Activated effector memory CD4-positive, alpha-beta T cell treated with Interleukin-2 at 50 U/mL for 16 hours (primary cell): ENCODE results near the gene CRIM1.

Experiments
- DNase-seq: peaks from one replicate; pipeline ENCODE4 v3.0.0-alpha.2; 2020

CRIM1 gene

DNA sequence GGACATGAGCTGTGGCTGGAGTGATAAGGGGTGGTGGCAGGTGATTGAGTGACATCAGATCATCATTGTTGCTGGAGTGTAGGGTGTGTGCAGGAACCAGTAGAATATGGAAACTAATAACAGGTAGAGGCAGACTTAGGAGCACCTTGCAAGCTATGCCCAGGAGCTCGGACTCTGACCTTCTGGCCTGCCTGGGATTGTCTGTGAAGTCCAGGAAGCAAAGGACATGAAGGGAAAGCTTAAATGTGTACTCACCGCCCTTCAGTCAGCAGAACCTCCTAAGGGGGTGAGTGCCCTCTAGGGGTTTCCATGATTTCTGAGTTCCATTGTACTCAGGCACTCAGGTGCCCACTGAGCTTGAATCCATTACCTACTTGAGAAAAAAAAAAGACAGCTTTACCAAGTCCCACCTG is 104.2 kb downstream of the CRIM1 start:
- DNase-seq = no peak

GRCh38 chr2:36461039-36461681 is 105.6 kb downstream of the CRIM1 start:
- no peak for DNase-seq

- DNase-seq = no peak
Measured at GRCh38 chr2:36462311-36462935, 106.8 kb downstream of the CRIM1 start.

GRCh38 chr2:36463365-36463764 is 107.8 kb downstream of the CRIM1 start:
- no peak for DNase-seq

DNA sequence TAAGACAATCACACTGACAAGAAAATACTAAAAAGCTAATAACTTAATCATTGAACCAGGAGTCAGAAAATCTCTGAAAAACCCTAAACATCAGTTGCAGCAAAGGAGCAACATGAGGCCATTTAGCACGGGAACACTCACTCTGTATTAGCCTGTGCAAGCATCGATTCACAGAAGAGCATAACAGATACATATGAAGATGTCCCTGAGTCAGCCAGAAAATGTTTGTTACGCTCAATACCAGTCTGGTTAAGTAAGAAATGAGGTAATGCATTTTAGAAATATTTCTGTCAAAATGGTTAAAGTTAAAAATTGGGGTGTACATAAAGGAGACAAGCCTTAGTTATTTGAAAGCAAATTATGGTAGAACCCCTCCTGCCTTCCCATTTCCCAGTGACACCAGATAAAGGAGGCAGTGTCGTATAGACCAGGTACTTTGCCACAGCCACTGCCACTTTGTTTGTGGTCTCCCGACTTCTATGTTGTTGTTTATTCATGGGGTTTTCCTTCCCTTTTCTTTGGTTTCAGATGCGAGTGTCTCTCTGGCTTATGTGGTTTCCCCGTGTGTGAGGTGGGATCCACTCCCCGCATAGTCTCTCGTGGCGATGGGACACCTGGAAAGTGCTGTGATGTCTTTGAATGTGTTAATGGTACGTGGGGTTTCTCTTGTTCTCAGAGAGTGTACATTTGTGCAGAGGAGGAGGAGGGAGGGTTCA is 108.6 kb downstream of the CRIM1 start:
- DNase-seq = no peak

DNA sequence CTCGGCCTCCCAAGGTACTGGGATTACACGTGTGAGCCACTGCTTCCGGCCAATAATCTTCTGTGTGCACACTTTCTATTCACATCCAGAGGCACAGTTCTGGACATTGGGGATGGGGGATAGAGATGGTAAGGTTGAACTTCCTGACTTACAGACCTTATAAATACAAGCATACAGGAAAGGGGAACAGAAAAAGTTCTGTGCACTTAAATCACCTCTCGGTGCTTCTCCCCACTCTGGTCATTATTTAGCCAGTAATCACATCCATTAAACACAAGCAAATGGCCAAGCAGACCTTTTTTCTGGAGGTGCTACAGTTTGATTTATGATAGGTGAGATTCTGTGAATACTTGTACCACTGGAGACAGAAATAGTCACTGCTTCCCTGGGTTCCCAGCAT is 110.6 kb downstream of the CRIM1 start:
- no peak for DNase-seq

DNA sequence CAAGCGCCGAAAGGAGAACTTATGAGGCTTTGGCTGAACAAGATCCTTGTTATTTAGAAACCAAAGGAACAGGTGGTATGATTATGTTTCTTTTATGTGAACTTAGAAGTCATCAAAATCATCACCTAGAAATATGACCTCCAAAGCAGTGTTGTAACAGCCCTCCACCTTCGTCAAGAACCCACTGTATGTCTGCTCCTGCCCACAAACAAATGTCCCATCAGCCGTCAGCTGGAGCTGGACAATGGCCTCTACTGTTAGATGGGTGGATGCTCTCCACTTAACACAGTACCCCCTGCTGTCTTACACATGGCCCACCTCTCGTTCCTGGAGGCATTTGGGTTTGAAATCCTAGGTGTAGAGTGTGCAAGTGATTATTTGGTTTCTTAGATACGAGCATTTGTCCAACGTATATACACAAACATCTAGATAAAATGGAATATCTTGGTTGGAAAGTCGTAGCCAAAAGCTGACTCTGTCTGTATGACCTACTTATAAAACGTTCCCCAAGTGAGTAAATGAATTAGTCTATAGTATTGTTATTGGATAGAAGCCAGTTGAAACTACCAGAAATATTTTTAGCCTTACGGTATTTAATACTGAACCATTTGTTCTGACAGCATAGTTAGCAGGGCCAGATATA is 113.0 kb downstream of the CRIM1 start:
- DNase-seq = no peak

DNA sequence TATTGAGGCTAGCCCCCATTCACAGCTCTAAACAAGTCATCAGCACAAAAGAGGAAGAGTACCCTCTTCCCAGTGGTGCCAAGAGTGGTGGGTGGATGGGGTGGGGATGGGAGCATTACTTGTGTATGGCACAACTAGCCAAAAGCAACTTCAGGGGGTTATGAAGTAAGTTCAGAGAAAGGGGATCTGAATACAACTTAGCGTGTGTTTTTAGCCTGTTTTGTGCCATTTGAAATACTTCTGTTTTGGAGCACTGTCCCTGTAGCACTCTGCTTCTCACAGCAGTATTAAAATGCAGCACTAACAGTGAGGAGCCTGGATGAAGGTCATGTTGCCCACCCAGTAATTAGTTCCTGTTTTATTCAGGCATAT is 113.5 kb downstream of the CRIM1 start:
- no peak for DNase-seq

DNA sequence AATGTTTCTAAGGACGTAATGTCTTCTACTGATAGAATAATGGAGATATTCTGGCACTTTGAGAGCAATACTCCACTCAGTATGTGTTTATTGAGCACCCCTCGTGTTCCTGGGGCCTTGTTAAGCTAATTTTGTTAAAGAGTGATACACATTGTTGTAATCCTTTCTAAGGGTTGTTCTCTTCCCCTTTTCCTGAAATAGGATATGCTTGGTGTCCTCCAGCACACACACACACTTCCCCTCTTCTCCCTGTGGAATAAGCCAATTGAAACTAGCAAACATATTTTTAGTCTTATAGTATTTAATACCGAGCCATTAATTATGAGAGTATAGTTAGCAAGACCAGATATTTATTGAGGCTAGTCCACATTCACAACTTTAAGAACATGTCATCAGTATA is 114.1 kb downstream of the CRIM1 start:
- no peak for DNase-seq

DNA sequence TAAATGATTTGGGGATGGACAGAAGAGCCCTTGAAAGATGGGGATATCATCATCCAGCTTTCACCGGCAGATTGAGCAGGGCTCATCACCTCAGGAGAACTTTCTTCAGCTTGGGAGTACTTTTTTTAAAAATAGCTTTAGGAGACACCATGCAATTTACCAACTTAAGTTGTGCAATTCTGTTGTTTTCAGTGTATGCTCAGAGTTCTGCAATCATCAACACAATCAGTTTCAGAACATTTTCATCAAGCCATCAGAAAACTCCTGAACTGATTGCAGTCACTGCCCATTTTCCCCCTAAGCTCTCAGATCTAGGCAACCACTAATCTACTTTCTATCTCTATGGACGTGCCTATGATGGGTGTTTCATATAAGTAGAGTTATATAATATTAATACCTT is 117.7 kb downstream of the CRIM1 start:
- DNase-seq = no peak

- DNase-seq = no peak
Measured at GRCh38 chr2:36476411-36476810, 120.8 kb downstream of the CRIM1 start.

GRCh38 chr2:36477315-36477714 is 121.7 kb downstream of the CRIM1 start:
- no peak for DNase-seq

- DNase-seq = no peak
Measured at GRCh38 chr2:36477746-36478145, 122.2 kb downstream of the CRIM1 start.

- DNase-seq = no peak
Measured at GRCh38 chr2:36478332-36478738, 122.8 kb downstream of the CRIM1 start.

- no peak for DNase-seq
Measured at GRCh38 chr2:36478999-36479398, 123.4 kb downstream of the CRIM1 start.

DNA sequence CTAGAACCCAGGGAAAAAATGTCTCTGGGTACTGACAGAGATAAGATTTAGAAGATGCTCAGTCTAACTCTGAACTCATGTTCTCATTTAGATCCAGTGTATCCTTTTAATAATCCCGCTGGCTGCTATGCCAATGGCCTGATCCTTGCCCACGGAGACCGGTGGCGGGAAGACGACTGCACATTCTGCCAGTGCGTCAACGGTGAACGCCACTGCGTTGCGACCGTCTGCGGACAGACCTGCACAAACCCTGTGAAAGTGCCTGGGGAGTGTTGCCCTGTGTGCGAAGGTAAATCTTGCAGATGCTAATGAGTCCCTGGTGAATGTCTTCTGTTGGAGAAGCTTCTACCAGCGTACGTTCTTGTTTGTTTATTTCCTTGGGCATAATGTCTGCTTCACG is 123.8 kb downstream of the CRIM1 start:
- no peak for DNase-seq

GRCh38 chr2:36480028-36480427 is 124.5 kb downstream of the CRIM1 start:
- DNase-seq = no peak

- no peak for DNase-seq
Measured at GRCh38 chr2:36480636-36481035, 125.1 kb downstream of the CRIM1 start.

DNA sequence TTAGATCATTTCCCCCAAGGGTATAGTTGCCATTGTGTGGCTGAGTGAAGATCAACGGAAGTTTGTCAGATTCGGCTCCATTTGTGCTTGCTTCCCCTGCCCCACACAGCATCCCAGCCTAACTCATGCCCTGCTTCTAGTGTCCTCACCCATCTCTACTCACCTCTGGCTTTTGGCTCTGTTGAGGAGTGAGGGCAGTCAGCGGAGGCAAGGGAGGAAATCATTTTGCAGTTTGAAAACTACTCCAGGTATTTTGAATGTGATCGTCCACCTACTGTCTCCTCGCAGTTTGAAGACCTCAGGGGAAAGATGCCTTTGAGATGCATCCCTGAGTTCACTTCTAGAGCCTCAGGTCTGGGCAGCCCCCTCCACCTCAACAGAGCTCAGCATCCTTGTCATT is 126.1 kb downstream of the CRIM1 start:
- DNase-seq = no peak

DNA sequence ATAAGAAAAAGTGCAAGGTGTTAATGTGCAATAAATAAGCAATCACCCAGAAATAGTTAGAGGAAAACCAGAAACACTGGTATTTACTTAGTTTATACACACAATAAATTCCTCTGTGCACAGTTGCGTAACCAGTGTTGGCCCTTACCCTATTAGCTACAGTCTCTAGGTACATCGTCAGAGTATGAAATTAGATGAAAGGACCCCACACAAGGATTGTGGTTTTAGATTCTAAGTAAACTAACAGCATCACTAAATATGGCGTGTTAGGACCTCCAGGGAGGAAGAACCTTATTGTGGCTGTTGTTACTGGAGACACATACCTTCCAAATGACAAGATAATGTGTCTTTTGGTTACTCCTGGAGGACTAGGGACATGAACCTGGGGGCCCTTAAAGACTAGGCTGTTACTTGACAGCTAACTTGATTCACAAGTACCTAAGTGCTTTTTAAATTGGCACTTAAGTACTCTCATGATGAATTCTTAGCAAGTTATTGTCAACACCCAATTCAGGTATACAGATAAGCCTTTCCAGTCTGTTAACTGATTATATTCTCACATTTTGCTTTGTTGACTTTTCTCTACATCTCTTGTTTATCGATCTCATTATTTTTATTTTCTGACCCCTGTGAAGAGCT is 127.1 kb downstream of the CRIM1 start:
- DNase-seq = no peak

GRCh38 chr2:36483290-36483689 is 127.7 kb downstream of the CRIM1 start:
- no peak for DNase-seq

DNA sequence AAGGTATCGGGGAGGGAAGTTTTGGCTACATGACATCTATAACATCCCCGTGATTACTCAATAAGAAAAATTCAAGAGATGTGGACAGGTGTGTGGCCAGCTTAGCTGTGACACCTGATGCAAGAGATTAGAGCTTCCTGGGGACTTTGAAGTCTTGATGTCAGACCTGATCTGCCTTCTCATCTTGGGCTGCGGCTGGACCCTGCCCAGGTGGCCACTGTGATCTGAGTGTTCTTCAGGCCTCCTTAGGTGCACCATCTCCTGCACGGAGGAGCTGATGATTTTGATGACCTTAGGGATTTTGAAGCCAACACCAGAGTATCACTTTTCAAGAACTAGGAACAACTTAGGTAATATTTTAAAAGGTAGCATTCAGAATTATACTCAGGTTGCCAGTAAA is 128.9 kb downstream of the CRIM1 start:
- no peak for DNase-seq

- no peak for DNase-seq
Measured at GRCh38 chr2:36485521-36485920, 129.9 kb downstream of the CRIM1 start.
